Peyer's patch (tissue), 4 donors: ENCODE results near the gene NUP214.

Source experiments
- CTCF ChIP-seq, 6 experiments: fragments of 450-650 bp in 4 of 6; fragments of 200-600 bp in 2 of 6; sonication (generic) in 1 of 6; IDR thresholded peaks; one replicate each; pipeline ENCODE4 v1.5.1; 2017 to 2019; ENCODE audit warnings: antibody characterized with exemption in 6 of 6, mild to moderate bottlenecking in 3 of 6, moderate library complexity in 1 of 6
- POLR2A ChIP-seq, 2 donors: fragments of 450-650 bp; IDR thresholded peaks; one replicate each; pipeline ENCODE4 v1.5.1; 2017; ENCODE audit warnings: antibody characterized with exemption in 2 of 2, mild to moderate bottlenecking in 2 of 2, moderate library complexity in 2 of 2

- TF ChIP-seq CTCF (IDR thresholded peaks at IDR 0.05) (no peak), POLR2A (IDR thresholded peaks at IDR 0.05) (no peak)
Observed at GRCh38 chr9:131214286-131214856, 89.0 kb downstream of the NUP214 start.
